Endodermal cell (in vitro differentiated cells): Measurements from ENCODE around the gene NEURL4. TPM values are rescaled to one million over a fixed set of nuclear protein-coding genes. Genes with fewer than 3 reads are reported as not detected.

Source experiments
- DNase-seq: peaks from one replicate; pipeline ENCODE4 v3.0.0-alpha.2; 2017
- H3K27ac ChIP-seq: 2 replicates; pipeline ENCODE4 v1.5.1; 2013; ENCODE audit warnings: mild to moderate bottlenecking, low read depth, low read length, moderate library complexity
- H3K27me3 ChIP-seq: 2 replicates; pipeline ENCODE4 v1.6.1; 2013; ENCODE audit warnings: mild to moderate bottlenecking, low read length, moderate library complexity; ENCODE audit not compliant: insufficient read depth, control insufficient read depth, poor library complexity, severe bottlenecking
- H3K36me3 ChIP-seq: 2 replicates; pipeline ENCODE4 v1.7.0; 2013; ENCODE audit warnings: mild to moderate bottlenecking, low read length, moderate library complexity; ENCODE audit not compliant: control insufficient read depth, insufficient read depth
- H3K4me1 ChIP-seq: one replicate; pipeline ENCODE4 v1.7.0; 2013; ENCODE audit warnings: low read length; ENCODE audit not compliant: control insufficient read depth, insufficient read depth
- H3K4me3 ChIP-seq: 2 replicates; pipeline ENCODE4 v1.5.1; 2013; ENCODE audit warnings: mild to moderate bottlenecking, low read length, moderate library complexity
- H3K9ac ChIP-seq: 2 replicates; pipeline ENCODE4 v1.6.1; 2013; ENCODE audit warnings: mild to moderate bottlenecking, low read length, moderate library complexity; ENCODE audit not compliant: poor library complexity, severe bottlenecking; ENCODE audit errors: extremely low read depth
- H3K9me3 ChIP-seq: 2 replicates; pipeline ENCODE4 v1.6.1; 2013; ENCODE audit warnings: mild to moderate bottlenecking, low read length, moderate library complexity; ENCODE audit not compliant: control insufficient read depth
- H3K27ac Mint-ChIP-seq: 2 replicates; pipeline ENCODE4 v1.8.0; 2020; ENCODE audit warnings: mixed read lengths
- H3K27me3 Mint-ChIP-seq: 2 replicates; pipeline ENCODE4 v1.8.0; 2021; ENCODE audit warnings: mild to moderate bottlenecking, mixed read lengths; ENCODE audit not compliant: insufficient read depth
- H3K36me3 Mint-ChIP-seq: 2 replicates; pipeline ENCODE4 v1.8.0; 2020; ENCODE audit warnings: low read depth, mixed read lengths
- H3K4me1 Mint-ChIP-seq: 2 replicates; pipeline ENCODE4 v1.8.0; 2020; ENCODE audit warnings: mixed read lengths
- H3K4me3 Mint-ChIP-seq: 2 replicates; pipeline ENCODE4 v1.8.0; 2020; ENCODE audit warnings: mild to moderate bottlenecking, moderate library complexity, mixed read lengths
- H3K9me3 Mint-ChIP-seq: 2 replicates; pipeline ENCODE4 v1.8.0; 2020; ENCODE audit warnings: mild to moderate bottlenecking, mixed read lengths
- WGBS, 2 experiments: methylation state at CpG; one replicate each; pipeline versions ENCODE4 v1.1.5 to v1.1.7; 2013; ENCODE audit warnings: missing lambda C conversion rate in 2 of 2, mixed read lengths in 1 of 2; ENCODE audit not compliant: insufficient coverage in 1 of 2, insufficient read length in 1 of 2; 5-methylcytosine and 5-hydroxymethylcytosine counted together
- total RNA-seq, 2 donors: library from RNA; stranded (reverse); fragmentation: NEBNext Ultra II Directional in 1 of 2; extraction: Animal tissue kit (Norgen Biotek cat#: 25700) in 1 of 2; gene quantifications; 2 replicates in 1 of 2; 3 replicates in 1 of 2; pipeline ENCODE4 v1.2.1, GENCODE V29; 2021
- TF ChIP-seq, protein P1 (sequence below): fragments of 200-600 bp; sonication (generic); conservative IDR thresholded peaks from 2 replicates; pipeline ENCODE4 v1.5.0; 2021; ENCODE audit warnings: antibody characterized with exemption, mild to moderate bottlenecking

The NEURL4 gene
- total RNA-seq, 2 donors from 2014 or later, result 51.3 to 52.7 TPM

DNA sequence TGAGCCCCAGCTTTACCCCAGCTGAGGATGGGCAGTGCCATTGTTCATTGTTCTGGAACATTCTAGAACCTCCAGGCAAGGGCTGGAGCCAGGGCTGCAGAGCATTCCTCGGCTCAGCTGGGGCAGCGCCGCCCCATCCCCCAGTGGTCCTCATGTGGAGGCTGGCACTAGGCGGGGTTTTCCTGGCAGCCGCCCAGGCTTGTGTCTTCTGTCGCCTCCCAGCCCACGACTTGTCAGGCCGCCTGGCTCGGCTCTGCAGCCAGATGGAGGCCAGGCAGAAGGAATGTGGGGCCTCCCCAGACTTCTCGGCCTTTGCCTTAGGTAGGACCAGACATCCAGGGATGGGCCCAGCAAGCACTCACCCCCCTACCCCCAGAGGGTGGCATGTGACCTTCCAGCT is 25.9 kb upstream of the NEURL4 start, which contains the start of gene TMEM95:
TSS of gene TMEM95 (plus strand) at position 104 of the 400 bp plus-strand sequence. CDS start at position 153, 49 bp downstream.
- H3K4me3 ChIP-seq, result no peak within 1 kb of the TSS
- TF ChIP-seq, protein P1, sequence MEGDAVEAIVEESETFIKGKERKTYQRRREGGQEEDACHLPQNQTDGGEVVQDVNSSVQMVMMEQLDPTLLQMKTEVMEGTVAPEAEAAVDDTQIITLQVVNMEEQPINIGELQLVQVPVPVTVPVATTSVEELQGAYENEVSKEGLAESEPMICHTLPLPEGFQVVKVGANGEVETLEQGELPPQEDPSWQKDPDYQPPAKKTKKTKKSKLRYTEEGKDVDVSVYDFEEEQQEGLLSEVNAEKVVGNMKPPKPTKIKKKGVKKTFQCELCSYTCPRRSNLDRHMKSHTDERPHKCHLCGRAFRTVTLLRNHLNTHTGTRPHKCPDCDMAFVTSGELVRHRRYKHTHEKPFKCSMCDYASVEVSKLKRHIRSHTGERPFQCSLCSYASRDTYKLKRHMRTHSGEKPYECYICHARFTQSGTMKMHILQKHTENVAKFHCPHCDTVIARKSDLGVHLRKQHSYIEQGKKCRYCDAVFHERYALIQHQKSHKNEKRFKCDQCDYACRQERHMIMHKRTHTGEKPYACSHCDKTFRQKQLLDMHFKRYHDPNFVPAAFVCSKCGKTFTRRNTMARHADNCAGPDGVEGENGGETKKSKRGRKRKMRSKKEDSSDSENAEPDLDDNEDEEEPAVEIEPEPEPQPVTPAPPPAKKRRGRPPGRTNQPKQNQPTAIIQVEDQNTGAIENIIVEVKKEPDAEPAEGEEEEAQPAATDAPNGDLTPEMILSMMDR, result no peak
- no peak within 1 kb of the TSS for H3K27ac Mint-ChIP-seq
- H3K4me3 Mint-ChIP-seq, result no peak within 1 kb of the TSS
- no peaks in the 10 kb centered on the region for H3K9me3 ChIP-seq
- WGBS, 2 experiments, result 70 to 81% methylated on average over 4 to 10 of the region's 10 CpGs
- H3K4me1 ChIP-seq, result peaks cover 5% of the 10 kb centered on the region
- peak within 1 kb of the TSS; percentile 38 for H3K27ac ChIP-seq
- no peaks in the 10 kb centered on the region for H3K36me3 Mint-ChIP-seq
- H3K27me3 ChIP-seq, result no peaks in the 10 kb centered on the region
- no peak within 1 kb of the TSS for H3K9ac ChIP-seq
- no peaks in the 10 kb centered on the region for H3K9me3 Mint-ChIP-seq
- peaks cover 24% of the 10 kb centered on the region for H3K27me3 Mint-ChIP-seq
- no peak for DNase-seq
- H3K4me1 Mint-ChIP-seq, result peaks cover 6% of the 10 kb centered on the region
- H3K36me3 ChIP-seq, result no peaks in the 10 kb centered on the region

DNA sequence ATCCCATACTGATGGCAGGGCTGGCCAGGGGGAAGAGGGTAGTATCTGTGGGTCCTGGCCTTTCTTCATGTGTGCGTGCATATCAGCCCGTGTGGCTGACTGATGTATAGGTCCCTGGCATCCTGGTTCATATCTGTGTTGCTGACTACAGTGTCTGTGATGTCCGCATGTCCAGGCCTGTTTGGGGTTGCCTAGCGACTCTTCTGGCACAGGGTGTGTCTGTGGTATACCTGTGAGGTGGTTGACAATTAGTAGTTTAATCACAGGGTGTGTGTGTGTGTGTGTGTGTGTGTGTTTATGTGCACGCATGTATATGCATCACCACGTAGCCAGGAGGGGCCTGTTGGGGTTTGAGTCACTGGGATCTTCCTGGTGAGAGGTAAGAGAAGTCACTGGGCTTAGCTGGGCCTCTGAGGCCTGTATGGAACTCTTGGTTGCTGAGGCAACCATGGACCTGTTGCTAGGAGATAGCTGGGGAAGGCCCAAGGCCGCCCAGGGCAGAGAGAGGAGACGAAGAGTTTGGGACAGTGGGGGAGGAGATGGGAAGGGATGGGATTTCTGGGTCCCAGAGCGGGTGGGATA is 25.2 kb upstream of the NEURL4 start:
- no peak for DNase-seq
- H3K36me3 ChIP-seq, result no peaks in the 10 kb centered on the region
- H3K36me3 Mint-ChIP-seq, result no peaks in the 10 kb centered on the region
- TF ChIP-seq, protein P1, result no peak
- H3K27me3 Mint-ChIP-seq, result peaks cover 24% of the 10 kb centered on the region
- no peak overlapping the region for H3K4me3 Mint-ChIP-seq
- H3K27ac ChIP-seq, result peak overlapping the region; percentile 21
- peaks cover 11% of the 10 kb centered on the region for H3K4me1 Mint-ChIP-seq
- no peak overlapping the region for H3K27ac Mint-ChIP-seq
- H3K9ac ChIP-seq, result no peak overlapping the region
- WGBS, 2 experiments, result 47 to 90% methylated on average over 2 to 9 of the region's 9 CpGs
- H3K9me3 Mint-ChIP-seq, result no peaks in the 10 kb centered on the region
- H3K4me1 ChIP-seq, result peaks cover 5% of the 10 kb centered on the region
- H3K9me3 ChIP-seq, result no peaks in the 10 kb centered on the region
- no peaks in the 10 kb centered on the region for H3K27me3 ChIP-seq
- no peak overlapping the region for H3K4me3 ChIP-seq

- peaks cover 5% of the 10 kb centered on the region for H3K4me1 ChIP-seq
- peak overlapping the region; percentile 82 for H3K4me3 ChIP-seq
- H3K36me3 Mint-ChIP-seq, result no peaks in the 10 kb centered on the region
- no peaks in the 10 kb centered on the region for H3K36me3 ChIP-seq
- H3K27ac Mint-ChIP-seq, result no peak overlapping the region
- H3K4me3 Mint-ChIP-seq, result peak overlapping the region; percentile 73
- H3K27me3 Mint-ChIP-seq, result peaks cover 24% of the 10 kb centered on the region
- H3K27me3 ChIP-seq, result no peaks in the 10 kb centered on the region
- H3K9ac ChIP-seq, result no peak overlapping the region
- no peaks in the 10 kb centered on the region for H3K9me3 Mint-ChIP-seq
- H3K27ac ChIP-seq, result no peak overlapping the region
- TF ChIP-seq, protein P1, result no peak
- H3K9me3 ChIP-seq, result no peaks in the 10 kb centered on the region
- DNase-seq, result no peak
- H3K4me1 Mint-ChIP-seq, result peaks cover 15% of the 10 kb centered on the region
- 93 to 94% methylated on average over 20 to 37 of the region's 37 CpGs for WGBS, 2 experiments
Observed at GRCh38 chr17:7352910-7353635, 23.9 kb upstream of the NEURL4 start.
